Lung (tissue), 12 donors: Measurements from ENCODE around the gene NGEF. TPM values are rescaled to one million over a fixed set of nuclear protein-coding genes. Genes with fewer than 3 reads are reported as not detected.

Source experiments
- ATAC-seq: fragments of 200-7000 bp; cut with Tn5 transposase; one replicate; pipeline ENCODE4 v1.9.1; 2020; ENCODE audit warnings: moderate number of reproducible peaks; ENCODE audit not compliant: insufficient read depth, low FRiP score
- DNase-seq, 3 donors: peaks; one replicate each; pipeline ENCODE4 v3.0.0-alpha.2; 2013 to 2017
- H3K27ac ChIP-seq, 2 donors: one replicate each; pipeline ENCODE4 v1.5.1; 2013; ENCODE audit warnings: mild to moderate bottlenecking in 2 of 2, moderate library complexity in 2 of 2, control low read depth in 1 of 2, inconsistent platforms in 1 of 2, low read depth in 1 of 2, low read length in 1 of 2
- H3K27me3 ChIP-seq, 3 donors: one replicate each; pipeline ENCODE4 v1.5.1; 2013; ENCODE audit warnings: low read length in 2 of 3; ENCODE audit not compliant: control insufficient read depth in 3 of 3, insufficient read depth in 3 of 3
- H3K36me3 ChIP-seq, 4 donors: one replicate each; pipeline ENCODE4 v1.5.1; 2013; ENCODE audit warnings: low read length in 4 of 4, mild to moderate bottlenecking in 1 of 4, moderate library complexity in 1 of 4; ENCODE audit not compliant: control insufficient read depth in 4 of 4, insufficient read depth in 4 of 4
- H3K4me1 ChIP-seq, 5 donors: one replicate each; pipeline ENCODE4 v1.5.1; 2013; ENCODE audit warnings: low read length in 5 of 5, mild to moderate bottlenecking in 2 of 5, moderate library complexity in 1 of 5; ENCODE audit not compliant: control insufficient read depth in 5 of 5, insufficient read depth in 5 of 5
- H3K4me3 ChIP-seq: one replicate; pipeline ENCODE4 v1.5.1; 2013; ENCODE audit warnings: mild to moderate bottlenecking, control low read depth, moderate library complexity
- H3K9ac ChIP-seq, 2 donors: one replicate each; pipeline ENCODE4 v1.5.1; 2013; ENCODE audit warnings: low read length in 2 of 2, control low read depth in 1 of 2; ENCODE audit not compliant: insufficient read depth in 1 of 2
- H3K9me3 ChIP-seq, 4 donors: one replicate each; pipeline ENCODE4 v1.5.1; 2013; ENCODE audit warnings: low read length in 3 of 4, mild to moderate bottlenecking in 1 of 4, moderate library complexity in 1 of 4; ENCODE audit not compliant: control insufficient read depth in 4 of 4, insufficient read depth in 3 of 4
- WGBS, 2 donors: extraction: QIAGEN DNeasy Blood & Tissue Kit; methylation state at CpG; one replicate each; pipeline ENCODE4 v1.1.7; 2013; 5-methylcytosine and 5-hydroxymethylcytosine counted together
- polyA plus RNA-seq, 2 donors: library from polyadenylated mRNA; stranded (reverse); fragments of 200-250 nt; gene quantifications; one replicate each; pipeline ENCODE4 v1.2.1, GENCODE V29; 2013
- total RNA-seq, 2 donors: library from RNA; depleted of rRNA in 1 of 2; stranded (reverse); fragments of >200 nt in 1 of 2; gene quantifications; one replicate each; pipeline ENCODE4 v1.2.1, GENCODE V29; 2014 to 2021
- TF ChIP-seq, protein P1 (sequence below): IDR thresholded peaks from 2 replicates; pipeline ENCODE4 v1.5.1; 2012; ENCODE audit warnings: mild to moderate bottlenecking; ENCODE audit errors: control extremely low read depth, extremely low read depth
- donor health status: control.
- donor health status: control.
- donor health status: Bipolar disorder and iron deficiency.
- donor health status: healthy.
- donor health status: DM: yes; HTN: yes; CAD: no.

NGEF gene
- total and polyA plus RNA-seq, 4 donors, result 0.35 to 2.4 (median 1.5) TPM

- TF ChIP-seq, protein P1, sequence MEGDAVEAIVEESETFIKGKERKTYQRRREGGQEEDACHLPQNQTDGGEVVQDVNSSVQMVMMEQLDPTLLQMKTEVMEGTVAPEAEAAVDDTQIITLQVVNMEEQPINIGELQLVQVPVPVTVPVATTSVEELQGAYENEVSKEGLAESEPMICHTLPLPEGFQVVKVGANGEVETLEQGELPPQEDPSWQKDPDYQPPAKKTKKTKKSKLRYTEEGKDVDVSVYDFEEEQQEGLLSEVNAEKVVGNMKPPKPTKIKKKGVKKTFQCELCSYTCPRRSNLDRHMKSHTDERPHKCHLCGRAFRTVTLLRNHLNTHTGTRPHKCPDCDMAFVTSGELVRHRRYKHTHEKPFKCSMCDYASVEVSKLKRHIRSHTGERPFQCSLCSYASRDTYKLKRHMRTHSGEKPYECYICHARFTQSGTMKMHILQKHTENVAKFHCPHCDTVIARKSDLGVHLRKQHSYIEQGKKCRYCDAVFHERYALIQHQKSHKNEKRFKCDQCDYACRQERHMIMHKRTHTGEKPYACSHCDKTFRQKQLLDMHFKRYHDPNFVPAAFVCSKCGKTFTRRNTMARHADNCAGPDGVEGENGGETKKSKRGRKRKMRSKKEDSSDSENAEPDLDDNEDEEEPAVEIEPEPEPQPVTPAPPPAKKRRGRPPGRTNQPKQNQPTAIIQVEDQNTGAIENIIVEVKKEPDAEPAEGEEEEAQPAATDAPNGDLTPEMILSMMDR, result no peak
- Histone ChIP-seq H3K9ac (no peak overlapping the region), H3K27me3 (no peaks in the 10 kb centered on the region), H3K27ac (no peak overlapping the region), H3K36me3 (no peaks in the 10 kb centered on the region), H3K4me3 (no peak overlapping the region), H3K4me1 (peaks cover 0 to 3% (median 0%) of the 10 kb centered on the region in 5 donors), H3K9me3 (no peaks in the 10 kb centered on the region)
- ATAC-seq (no peak), DNase-seq (no peak)
Measured at GRCh38 chr2:232896111-232896510, 116.9 kb downstream of the NGEF start.

DNA sequence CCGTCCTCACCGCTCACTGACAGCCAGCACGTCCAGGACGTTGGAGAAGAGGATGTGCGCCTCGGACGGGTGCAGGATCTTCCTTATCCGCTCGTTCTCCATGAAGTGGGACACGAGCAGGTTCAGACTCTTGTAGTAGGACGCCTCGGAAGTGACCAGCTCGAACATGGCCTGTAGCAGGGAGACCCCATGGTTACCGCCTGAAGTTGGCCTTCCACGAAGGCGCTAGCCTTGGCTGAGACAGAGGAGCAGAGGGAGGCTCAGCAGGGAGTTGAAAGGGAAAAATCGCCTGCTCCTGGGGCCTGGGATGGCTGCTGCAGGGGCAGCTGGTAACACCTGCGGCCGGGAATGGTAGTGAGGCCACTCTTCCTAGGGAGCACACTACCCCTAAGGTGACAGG, 118.3 kb downstream of the NGEF start:
- no peaks in the 10 kb centered on the region for H3K36me3 ChIP-seq
- no peak overlapping the region for H3K9ac ChIP-seq
- no peak overlapping the region for H3K27ac ChIP-seq
- ATAC-seq, result no peak
- peaks cover 0 to 3% (median 0%) of the 10 kb centered on the region in 5 donors for H3K4me1 ChIP-seq
- H3K27me3 ChIP-seq, result no peaks in the 10 kb centered on the region
- 90 to 93% methylated on average over 19 of the region's 19 CpGs for WGBS, 2 donors
- no peak for DNase-seq
- H3K9me3 ChIP-seq, result no peaks in the 10 kb centered on the region
- TF ChIP-seq, protein P1, result no peak
- no peak overlapping the region for H3K4me3 ChIP-seq

- Histone ChIP-seq H3K9ac (no peak overlapping the region), H3K4me1 (peaks cover 0 to 3% (median 0%) of the 10 kb centered on the region in 5 donors), H3K27me3 (no peaks in the 10 kb centered on the region), H3K36me3 (no peaks in the 10 kb centered on the region), H3K9me3 (no peaks in the 10 kb centered on the region), H3K4me3 (no peak overlapping the region), H3K27ac (no peak overlapping the region)
- TF ChIP-seq, protein P1, result no peak
- ATAC-seq, result no peak
- 91 to 94% methylated on average over 9 of the region's 9 CpGs for WGBS, 2 donors
- no peak for DNase-seq
Measured at GRCh38 chr2:232894251-232894650, 118.8 kb downstream of the NGEF start.

DNA sequence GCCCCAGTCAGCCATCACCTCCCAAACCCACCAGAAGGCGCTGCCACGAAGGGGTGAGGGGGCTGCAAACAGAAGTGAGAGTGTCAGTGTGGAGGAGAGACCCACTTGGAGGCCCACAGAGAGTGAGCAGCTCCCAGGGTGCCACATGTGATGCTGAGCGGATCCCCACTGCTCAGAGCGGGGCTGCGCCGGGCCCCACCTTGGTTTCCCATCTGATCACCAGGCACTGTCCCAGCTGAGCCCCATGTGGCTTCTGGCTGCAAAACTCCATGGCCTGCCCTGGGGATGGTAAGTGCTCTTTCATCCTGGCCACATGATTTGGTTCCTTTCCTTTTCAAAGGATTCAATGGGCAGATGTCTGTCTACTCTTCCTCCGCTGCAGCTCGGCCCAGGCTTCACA, 119.2 kb downstream of the NGEF start:
- Histone ChIP-seq H3K9ac (no peak overlapping the region), H3K4me3 (no peak overlapping the region), H3K27ac (no peak overlapping the region), H3K4me1 (peaks cover 0 to 3% (median 0%) of the 10 kb centered on the region in 5 donors), H3K9me3 (no peaks in the 10 kb centered on the region), H3K36me3 (no peaks in the 10 kb centered on the region), H3K27me3 (no peaks in the 10 kb centered on the region)
- DNase-seq (no peak), ATAC-seq (no peak)
- TF ChIP-seq, protein P1, result no peak
- 96 to 97% methylated on average over 8 of the region's 8 CpGs for WGBS, 2 donors
